WTC11 (cell line): ENCODE data around the gene OGDH. TPM values are rescaled to one million over a fixed set of nuclear protein-coding genes. Genes with fewer than 3 reads are reported as not detected.

Experiments used
- ATAC-seq: fragments of 200-7000 bp; cut with Tn5 transposase; 2 replicates; pipeline ENCODE4 v1.10.0; 2021; ENCODE audit warnings: mild to moderate bottlenecking, moderate library complexity
- CTCF ChIA-PET: fragments of 300-600 bp; sonication (Branson Sonifier 250); formaldehyde crosslinking; loops from one replicate; lab custom pipeline; 2021; ENCODE audit warnings: antibody characterized with exemption; lab: Charles Lee
- POLR2A ChIA-PET: fragments of 350-600 bp; sonication (Branson Sonifier 250); formaldehyde crosslinking; loops from one replicate; lab custom pipeline; 2021; ENCODE audit warnings: antibody characterized with exemption; lab: Charles Lee
- DNase-seq: peaks from one replicate; pipeline ENCODE4 v3.0.0; 2021; ENCODE audit warnings: low spot score
- H3K27ac Mint-ChIP-seq: 2 replicates; pipeline ENCODE4 v1.8.0; 2021; ENCODE audit warnings: mixed read lengths
- H3K27me3 Mint-ChIP-seq: 2 replicates; pipeline ENCODE4 v1.8.0; 2021; ENCODE audit warnings: low read depth, mild to moderate bottlenecking, moderate library complexity, mixed read lengths
- H3K36me3 Mint-ChIP-seq: 2 replicates; pipeline ENCODE4 v1.8.0; 2021; ENCODE audit warnings: mixed read lengths
- H3K4me1 Mint-ChIP-seq: 2 replicates; pipeline ENCODE4 v1.8.0; 2022; ENCODE audit warnings: mixed read lengths
- H3K4me3 Mint-ChIP-seq: 2 replicates; pipeline ENCODE4 v1.8.0; 2021; ENCODE audit warnings: mild to moderate bottlenecking, moderate library complexity, mixed read lengths
- H3K9me3 Mint-ChIP-seq: 2 replicates; pipeline ENCODE4 v1.8.0; 2021; ENCODE audit warnings: mixed read lengths
- AFF4 ChIP-seq: sonication (generic); formaldehyde crosslinking; IDR thresholded peaks from 2 replicates; pipeline ENCODE4 v1.8.1; 2023; ENCODE audit warnings: mild to moderate bottlenecking, missing genetic modification reagents, borderline replicate concordance
- ARID4B ChIP-seq: sonication (generic); formaldehyde crosslinking; IDR thresholded peaks from 2 replicates; pipeline ENCODE4 v1.8.0; 2023; ENCODE audit warnings: missing genetic modification reagents, mild to moderate bottlenecking, borderline replicate concordance
- CREM ChIP-seq: sonication (generic); formaldehyde crosslinking; IDR thresholded peaks from 2 replicates; pipeline ENCODE4 v1.8.1; 2022; ENCODE audit warnings: mild to moderate bottlenecking, missing genetic modification reagents, moderate library complexity
- ELF4 ChIP-seq: sonication (generic); formaldehyde crosslinking; IDR thresholded peaks from 2 replicates; pipeline ENCODE4 v1.8.1; 2022; ENCODE audit warnings: low read depth, mild to moderate bottlenecking, moderate library complexity, missing genetic modification reagents
- FOXK1 ChIP-seq: sonication (generic); formaldehyde crosslinking; IDR thresholded peaks from 2 replicates; pipeline ENCODE4 v1.8.0; 2022; ENCODE audit warnings: mild to moderate bottlenecking, moderate library complexity, missing genetic modification reagents
- HMGA2 ChIP-seq: fragments of 250-450 bp; sonication (Bioruptor Pico); IDR thresholded peaks from 2 replicates; pipeline ENCODE4 v1.4.0; 2021; ENCODE audit warnings: mild to moderate bottlenecking, moderate library complexity
- PREB ChIP-seq: sonication (generic); formaldehyde crosslinking; IDR thresholded peaks from 2 replicates; pipeline ENCODE4 v1.8.1; 2022; ENCODE audit warnings: mild to moderate bottlenecking, missing genetic modification reagents, moderate library complexity, borderline replicate concordance
- RELA ChIP-seq: sonication (generic); formaldehyde crosslinking; IDR thresholded peaks from 2 replicates; pipeline ENCODE4 v1.8.1; 2022; ENCODE audit warnings: missing genetic modification reagents, mild to moderate bottlenecking, borderline replicate concordance
- USF2 ChIP-seq: sonication (generic); formaldehyde crosslinking; IDR thresholded peaks from 2 replicates; pipeline ENCODE4 v1.8.1; 2023; ENCODE audit warnings: mild to moderate bottlenecking, missing genetic modification reagents, moderate library complexity
- ZBTB21 ChIP-seq: sonication (generic); formaldehyde crosslinking; IDR thresholded peaks from 2 replicates; pipeline ENCODE4 v1.8.1; 2023; ENCODE audit warnings: mild to moderate bottlenecking, missing genetic modification reagents, borderline replicate concordance
- ZNF416 ChIP-seq: fragments of 250-450 bp; sonication (Bioruptor Pico); IDR thresholded peaks from 2 replicates; pipeline ENCODE4 v1.9.0; 2021; ENCODE audit warnings: mild to moderate bottlenecking, inconsistent platforms
- total RNA-seq: library from RNA; stranded (reverse); gene quantifications from 3 replicates; pipeline ENCODE4 v1.2.3, GENCODE V29; 2021
- TF ChIP-seq, protein P1 (sequence below): sonication (generic); formaldehyde crosslinking; IDR thresholded peaks from 2 replicates; pipeline ENCODE4 v1.8.0; 2022; ENCODE audit warnings: mild to moderate bottlenecking, missing genetic modification reagents
- TF ChIP-seq, protein P2 (sequence below): fragments of 250-450 bp; sonication (Bioruptor Pico); IDR thresholded peaks from 2 replicates; pipeline ENCODE4 v1.9.0; 2021; ENCODE audit warnings: moderate library complexity, mild to moderate bottlenecking, inconsistent platforms, borderline replicate concordance
- TF ChIP-seq, protein P3 (sequence below): sonication (generic); formaldehyde crosslinking; IDR thresholded peaks from 2 replicates; pipeline ENCODE4 v1.8.1; 2022; ENCODE audit warnings: low read depth, mild to moderate bottlenecking, moderate library complexity, missing genetic modification reagents, borderline replicate concordance
- TF ChIP-seq, protein P4 (sequence below): sonication (generic); formaldehyde crosslinking; IDR thresholded peaks from 2 replicates; pipeline ENCODE4 v1.8.0; 2022; ENCODE audit warnings: missing genetic modification reagents

The OGDH gene
- total RNA-seq, 1 experiment from 2014 or later = 79.6 TPM

DNA sequence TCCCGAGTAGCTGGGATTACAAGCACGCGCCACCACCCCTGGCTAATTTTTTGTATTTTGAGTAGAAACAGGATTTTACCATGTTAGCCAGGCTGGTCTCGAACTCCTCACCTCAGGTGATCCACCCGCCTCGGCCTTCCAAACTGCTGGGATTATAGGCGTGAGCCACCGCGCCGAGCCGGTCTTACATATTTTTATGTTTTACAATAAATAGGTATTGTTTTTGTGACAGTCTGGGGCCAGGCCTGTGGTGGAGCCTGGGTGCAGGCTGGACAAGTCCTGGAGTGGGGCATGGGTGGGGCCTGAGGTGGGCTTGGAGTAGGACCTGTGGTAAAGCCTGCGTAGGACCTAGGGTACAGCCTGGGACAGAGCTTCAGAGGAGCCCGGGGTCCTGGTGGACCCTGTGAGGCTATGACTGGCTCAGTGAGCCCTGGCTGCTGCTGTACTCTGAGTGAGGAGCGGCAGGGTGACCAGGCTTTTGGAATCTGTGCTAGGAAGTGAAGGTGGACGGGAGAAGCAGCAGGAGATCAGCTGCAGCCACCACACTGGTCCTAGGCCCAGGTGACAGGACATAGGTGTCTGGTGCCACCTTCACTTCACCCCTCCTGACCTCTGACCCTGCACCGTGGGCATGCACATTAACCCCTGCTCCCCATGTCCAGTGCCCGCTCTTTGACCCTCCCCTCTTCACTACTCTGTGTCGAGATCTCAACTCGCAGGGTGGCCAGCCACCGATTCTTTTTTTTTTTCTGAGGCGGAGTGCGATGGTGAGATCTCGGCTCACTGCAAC lies 132.6 kb downstream of the OGDH start:
- DNase-seq (no peak), ATAC-seq (no peak)
- ChIA-PET CTCF (interaction anchor here (0.6 to 0.8 kb wide), 2 partner anchors 9 to 391 kb away, joined by 3 read pairs; no protein-coding TSS in a partner anchor), POLR2A (interaction anchor here (0.6 to 0.7 kb wide), 2 partner anchors 144 to 255 kb away, joined by 3 read pairs; no protein-coding TSS in a partner anchor)
- TF ChIP-seq HMGA2 (no peak), ZNF416 (CRISPR knock-in tag) (no peak), ZBTB21 (CRISPR knock-in tag) (no peak), RELA (CRISPR knock-in tag) (no peak), AFF4 (no peak), FOXK1 (no peak), ELF4 (CRISPR knock-in tag) (no peak), USF2 (CRISPR knock-in tag) (no peak)
- TF ChIP-seq, protein P1, sequence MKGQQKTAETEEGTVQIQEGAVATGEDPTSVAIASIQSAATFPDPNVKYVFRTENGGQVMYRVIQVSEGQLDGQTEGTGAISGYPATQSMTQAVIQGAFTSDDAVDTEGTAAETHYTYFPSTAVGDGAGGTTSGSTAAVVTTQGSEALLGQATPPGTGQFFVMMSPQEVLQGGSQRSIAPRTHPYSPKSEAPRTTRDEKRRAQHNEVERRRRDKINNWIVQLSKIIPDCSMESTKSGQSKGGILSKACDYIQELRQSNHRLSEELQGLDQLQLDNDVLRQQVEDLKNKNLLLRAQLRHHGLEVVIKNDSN (CRISPR knock-in tag) = no peak
- TF ChIP-seq, protein P2, sequence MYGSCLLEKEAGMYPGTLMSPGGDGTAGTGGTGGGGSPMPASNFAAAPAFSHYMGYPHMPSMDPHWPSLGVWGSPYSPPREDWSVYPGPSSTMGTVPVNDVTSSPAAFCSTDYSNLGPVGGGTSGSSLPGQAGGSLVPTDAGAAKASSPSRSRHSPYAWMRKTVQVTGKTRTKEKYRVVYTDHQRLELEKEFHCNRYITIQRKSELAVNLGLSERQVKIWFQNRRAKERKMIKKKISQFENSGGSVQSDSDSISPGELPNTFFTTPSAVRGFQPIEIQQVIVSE (CRISPR knock-in tag) = no peak
- TF ChIP-seq, protein P3, sequence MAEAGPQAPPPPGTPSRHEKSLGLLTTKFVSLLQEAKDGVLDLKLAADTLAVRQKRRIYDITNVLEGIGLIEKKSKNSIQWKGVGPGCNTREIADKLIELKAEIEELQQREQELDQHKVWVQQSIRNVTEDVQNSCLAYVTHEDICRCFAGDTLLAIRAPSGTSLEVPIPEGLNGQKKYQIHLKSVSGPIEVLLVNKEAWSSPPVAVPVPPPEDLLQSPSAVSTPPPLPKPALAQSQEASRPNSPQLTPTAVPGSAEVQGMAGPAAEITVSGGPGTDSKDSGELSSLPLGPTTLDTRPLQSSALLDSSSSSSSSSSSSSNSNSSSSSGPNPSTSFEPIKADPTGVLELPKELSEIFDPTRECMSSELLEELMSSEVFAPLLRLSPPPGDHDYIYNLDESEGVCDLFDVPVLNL (CRISPR knock-in tag) = no peak
- Mint-ChIP-seq H3K9me3 (0 out of 2 replicates have a peak, but pooled peaks cover 5% of the 10 kb centered on the region), H3K27me3 (no peaks in the 10 kb centered on the region), H3K4me1 (no peaks in the 10 kb centered on the region), H3K4me3 (no peak overlapping the region), H3K27ac (no peak overlapping the region), H3K36me3 (no peaks in the 10 kb centered on the region)

- ChIA-PET CTCF (no interaction called here), POLR2A (interaction anchor here (0.6 kb wide), 1 partner anchor 53 kb away, joined by 3 read pairs; no protein-coding TSS in a partner anchor)
- Mint-ChIP-seq H3K36me3 (no peaks in the 10 kb centered on the region), H3K9me3 (0 out of 2 replicates have a peak, but pooled peaks cover 5% of the 10 kb centered on the region), H3K27me3 (no peaks in the 10 kb centered on the region), H3K4me3 (no peak overlapping the region), H3K27ac (no peak overlapping the region), H3K4me1 (no peaks in the 10 kb centered on the region)
- no peak for DNase-seq
- ATAC-seq = no peak
- no peak for TF ChIP-seq ARID4B (CRISPR knock-in tag)
- TF ChIP-seq PREB (CRISPR knock-in tag) = no peak
- TF ChIP-seq CREM = no peak
- TF ChIP-seq, protein P4, sequence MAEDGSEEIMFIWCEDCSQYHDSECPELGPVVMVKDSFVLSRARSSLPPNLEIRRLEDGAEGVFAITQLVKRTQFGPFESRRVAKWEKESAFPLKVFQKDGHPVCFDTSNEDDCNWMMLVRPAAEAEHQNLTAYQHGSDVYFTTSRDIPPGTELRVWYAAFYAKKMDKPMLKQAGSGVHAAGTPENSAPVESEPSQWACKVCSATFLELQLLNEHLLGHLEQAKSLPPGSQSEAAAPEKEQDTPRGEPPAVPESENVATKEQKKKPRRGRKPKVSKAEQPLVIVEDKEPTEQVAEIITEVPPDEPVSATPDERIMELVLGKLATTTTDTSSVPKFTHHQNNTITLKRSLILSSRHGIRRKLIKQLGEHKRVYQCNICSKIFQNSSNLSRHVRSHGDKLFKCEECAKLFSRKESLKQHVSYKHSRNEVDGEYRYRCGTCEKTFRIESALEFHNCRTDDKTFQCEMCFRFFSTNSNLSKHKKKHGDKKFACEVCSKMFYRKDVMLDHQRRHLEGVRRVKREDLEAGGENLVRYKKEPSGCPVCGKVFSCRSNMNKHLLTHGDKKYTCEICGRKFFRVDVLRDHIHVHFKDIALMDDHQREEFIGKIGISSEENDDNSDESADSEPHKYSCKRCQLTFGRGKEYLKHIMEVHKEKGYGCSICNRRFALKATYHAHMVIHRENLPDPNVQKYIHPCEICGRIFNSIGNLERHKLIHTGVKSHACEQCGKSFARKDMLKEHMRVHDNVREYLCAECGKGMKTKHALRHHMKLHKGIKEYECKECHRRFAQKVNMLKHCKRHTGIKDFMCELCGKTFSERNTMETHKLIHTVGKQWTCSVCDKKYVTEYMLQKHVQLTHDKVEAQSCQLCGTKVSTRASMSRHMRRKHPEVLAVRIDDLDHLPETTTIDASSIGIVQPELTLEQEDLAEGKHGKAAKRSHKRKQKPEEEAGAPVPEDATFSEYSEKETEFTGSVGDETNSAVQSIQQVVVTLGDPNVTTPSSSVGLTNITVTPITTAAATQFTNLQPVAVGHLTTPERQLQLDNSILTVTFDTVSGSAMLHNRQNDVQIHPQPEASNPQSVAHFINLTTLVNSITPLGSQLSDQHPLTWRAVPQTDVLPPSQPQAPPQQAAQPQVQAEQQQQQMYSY (CRISPR knock-in tag) = no peak
These were observed 133.6 kb downstream of the OGDH start for GRCh38 chr7:44740055-44740454.
